GM12878 (cell line): Measurements from ENCODE around the gene METRNL.

Source experiments
- CEBPB ChIP-seq, 2 experiments: fragments of 150-350 bp in 1 of 2; IDR thresholded peaks; 2 replicates each; pipeline ENCODE4 v1.6.1; 2012 to 2014; ENCODE audit warnings: low read depth in 2 of 2, low read length in 2 of 2, borderline replicate concordance in 1 of 2, inconsistent platforms in 1 of 2
- HCFC1 ChIP-seq: fragments of 150-350 bp; IDR thresholded peaks from 2 replicates; pipeline ENCODE4 v1.6.1; 2014; ENCODE audit warnings: low read length
- NR2C2 ChIP-seq: IDR thresholded peaks from 2 replicates; pipeline ENCODE4 v1.6.1; 2011; ENCODE audit warnings: borderline replicate concordance, low read depth; ENCODE audit not compliant: control insufficient read depth, insufficient read length
- SPI1 ChIP-seq: IDR thresholded peaks from 2 replicates; pipeline ENCODE4 v1.6.1; 2011; ENCODE audit warnings: low read depth, mild to moderate bottlenecking, low read length, moderate library complexity, borderline replicate concordance; ENCODE audit not compliant: insufficient read depth
- SRF ChIP-seq, 2 experiments: IDR thresholded peaks; 2 replicates each; pipeline ENCODE4 v1.6.1; 2011; ENCODE audit warnings: low read depth in 2 of 2, low read length in 2 of 2, mild to moderate bottlenecking in 1 of 2, moderate library complexity in 1 of 2
- USF1 ChIP-seq: IDR thresholded peaks from 2 replicates; pipeline ENCODE4 v1.6.1; 2011; ENCODE audit warnings: borderline replicate concordance, low read depth, mild to moderate bottlenecking, moderate library complexity, mixed read lengths, low read length; ENCODE audit not compliant: insufficient read depth; ENCODE audit errors: extremely low read length
- TF ChIP-seq, protein P1 (sequence below), 3 experiments: IDR thresholded peaks in 2 of 3; conservative IDR thresholded peaks in 1 of 3; 2 replicates each; pipeline ENCODE4 v1.5.1; 2011; ENCODE audit warnings: low read depth in 3 of 3, low read length in 3 of 3, mild to moderate bottlenecking in 3 of 3, control low read depth in 2 of 3, moderate library complexity in 2 of 3, inconsistent platforms in 1 of 3, mixed read lengths in 1 of 3; ENCODE audit not compliant: control insufficient read depth in 2 of 3, insufficient read depth in 1 of 3; ENCODE audit errors: extremely low read depth in 1 of 3
- TF ChIP-seq, protein P2 (sequence below): fragments of 450-650 bp; formaldehyde crosslinking; IDR thresholded peaks from 2 replicates; pipeline ENCODE4 v1.5.0; 2022; ENCODE audit warnings: mild to moderate bottlenecking, missing genetic modification characterization

GRCh38 chr17:83136156-83136555 is 56.7 kb downstream of the METRNL start:
- TF ChIP-seq USF1 = no peak
- TF ChIP-seq, protein P1, sequence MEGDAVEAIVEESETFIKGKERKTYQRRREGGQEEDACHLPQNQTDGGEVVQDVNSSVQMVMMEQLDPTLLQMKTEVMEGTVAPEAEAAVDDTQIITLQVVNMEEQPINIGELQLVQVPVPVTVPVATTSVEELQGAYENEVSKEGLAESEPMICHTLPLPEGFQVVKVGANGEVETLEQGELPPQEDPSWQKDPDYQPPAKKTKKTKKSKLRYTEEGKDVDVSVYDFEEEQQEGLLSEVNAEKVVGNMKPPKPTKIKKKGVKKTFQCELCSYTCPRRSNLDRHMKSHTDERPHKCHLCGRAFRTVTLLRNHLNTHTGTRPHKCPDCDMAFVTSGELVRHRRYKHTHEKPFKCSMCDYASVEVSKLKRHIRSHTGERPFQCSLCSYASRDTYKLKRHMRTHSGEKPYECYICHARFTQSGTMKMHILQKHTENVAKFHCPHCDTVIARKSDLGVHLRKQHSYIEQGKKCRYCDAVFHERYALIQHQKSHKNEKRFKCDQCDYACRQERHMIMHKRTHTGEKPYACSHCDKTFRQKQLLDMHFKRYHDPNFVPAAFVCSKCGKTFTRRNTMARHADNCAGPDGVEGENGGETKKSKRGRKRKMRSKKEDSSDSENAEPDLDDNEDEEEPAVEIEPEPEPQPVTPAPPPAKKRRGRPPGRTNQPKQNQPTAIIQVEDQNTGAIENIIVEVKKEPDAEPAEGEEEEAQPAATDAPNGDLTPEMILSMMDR (IDR thresholded peaks at IDR 0.05 in 2 of 3, conservative IDR thresholded peaks at IDR 0.05 in 1 of 3; ENCODE audit: control insufficient read depth in 2 of 3, extremely low read depth in 1 of 3, insufficient read depth in 1 of 3, low read depth in 3 of 3, low read length in 3 of 3) = no peak
- TF ChIP-seq, protein P2, sequence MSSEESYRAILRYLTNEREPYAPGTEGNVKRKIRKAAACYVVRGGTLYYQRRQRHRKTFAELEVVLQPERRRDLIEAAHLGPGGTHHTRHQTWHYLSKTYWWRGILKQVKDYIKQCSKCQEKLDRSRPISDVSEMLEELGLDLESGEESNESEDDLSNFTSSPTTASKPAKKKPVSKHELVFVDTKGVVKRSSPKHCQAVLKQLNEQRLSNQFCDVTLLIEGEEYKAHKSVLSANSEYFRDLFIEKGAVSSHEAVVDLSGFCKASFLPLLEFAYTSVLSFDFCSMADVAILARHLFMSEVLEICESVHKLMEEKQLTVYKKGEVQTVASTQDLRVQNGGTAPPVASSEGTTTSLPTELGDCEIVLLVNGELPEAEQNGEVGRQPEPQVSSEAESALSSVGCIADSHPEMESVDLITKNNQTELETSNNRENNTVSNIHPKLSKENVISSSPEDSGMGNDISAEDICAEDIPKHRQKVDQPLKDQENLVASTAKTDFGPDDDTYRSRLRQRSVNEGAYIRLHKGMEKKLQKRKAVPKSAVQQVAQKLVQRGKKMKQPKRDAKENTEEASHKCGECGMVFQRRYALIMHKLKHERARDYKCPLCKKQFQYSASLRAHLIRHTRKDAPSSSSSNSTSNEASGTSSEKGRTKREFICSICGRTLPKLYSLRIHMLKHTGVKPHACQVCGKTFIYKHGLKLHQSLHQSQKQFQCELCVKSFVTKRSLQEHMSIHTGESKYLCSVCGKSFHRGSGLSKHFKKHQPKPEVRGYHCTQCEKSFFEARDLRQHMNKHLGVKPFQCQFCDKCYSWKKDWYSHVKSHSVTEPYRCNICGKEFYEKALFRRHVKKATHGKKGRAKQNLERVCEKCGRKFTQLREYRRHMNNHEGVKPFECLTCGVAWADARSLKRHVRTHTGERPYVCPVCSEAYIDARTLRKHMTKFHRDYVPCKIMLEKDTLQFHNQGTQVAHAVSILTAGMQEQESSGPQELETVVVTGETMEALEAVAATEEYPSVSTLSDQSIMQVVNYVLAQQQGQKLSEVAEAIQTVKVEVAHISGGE (CRISPR knock-in tag) = no peak
- no peak for TF ChIP-seq NR2C2
- TF ChIP-seq SRF (IDR thresholded peaks at IDR 0.05; ENCODE audit: low read depth in 2 of 2, low read length in 2 of 2) = no peak
- no peak for TF ChIP-seq HCFC1
- no peak for TF ChIP-seq CEBPB (IDR thresholded peaks at IDR 0.05; ENCODE audit: borderline replicate concordance in 1 of 2, low read depth in 2 of 2, low read length in 2 of 2)
- no peak for TF ChIP-seq SPI1
